ENCODE measurements around the gene LIG3.

GRCh38 chr17:35022536-35023063 lies 42.3 kb downstream of the LIG3 start:
- TF ChIP-seq CTCF (IDR thresholded peaks at IDR 0.05) (no peak), POLR2AphosphoS5 (IDR thresholded peaks at IDR 0.05; ENCODE audit: low read depth, low read length) (no peak)
- TF ChIP-seq, protein P1, sequence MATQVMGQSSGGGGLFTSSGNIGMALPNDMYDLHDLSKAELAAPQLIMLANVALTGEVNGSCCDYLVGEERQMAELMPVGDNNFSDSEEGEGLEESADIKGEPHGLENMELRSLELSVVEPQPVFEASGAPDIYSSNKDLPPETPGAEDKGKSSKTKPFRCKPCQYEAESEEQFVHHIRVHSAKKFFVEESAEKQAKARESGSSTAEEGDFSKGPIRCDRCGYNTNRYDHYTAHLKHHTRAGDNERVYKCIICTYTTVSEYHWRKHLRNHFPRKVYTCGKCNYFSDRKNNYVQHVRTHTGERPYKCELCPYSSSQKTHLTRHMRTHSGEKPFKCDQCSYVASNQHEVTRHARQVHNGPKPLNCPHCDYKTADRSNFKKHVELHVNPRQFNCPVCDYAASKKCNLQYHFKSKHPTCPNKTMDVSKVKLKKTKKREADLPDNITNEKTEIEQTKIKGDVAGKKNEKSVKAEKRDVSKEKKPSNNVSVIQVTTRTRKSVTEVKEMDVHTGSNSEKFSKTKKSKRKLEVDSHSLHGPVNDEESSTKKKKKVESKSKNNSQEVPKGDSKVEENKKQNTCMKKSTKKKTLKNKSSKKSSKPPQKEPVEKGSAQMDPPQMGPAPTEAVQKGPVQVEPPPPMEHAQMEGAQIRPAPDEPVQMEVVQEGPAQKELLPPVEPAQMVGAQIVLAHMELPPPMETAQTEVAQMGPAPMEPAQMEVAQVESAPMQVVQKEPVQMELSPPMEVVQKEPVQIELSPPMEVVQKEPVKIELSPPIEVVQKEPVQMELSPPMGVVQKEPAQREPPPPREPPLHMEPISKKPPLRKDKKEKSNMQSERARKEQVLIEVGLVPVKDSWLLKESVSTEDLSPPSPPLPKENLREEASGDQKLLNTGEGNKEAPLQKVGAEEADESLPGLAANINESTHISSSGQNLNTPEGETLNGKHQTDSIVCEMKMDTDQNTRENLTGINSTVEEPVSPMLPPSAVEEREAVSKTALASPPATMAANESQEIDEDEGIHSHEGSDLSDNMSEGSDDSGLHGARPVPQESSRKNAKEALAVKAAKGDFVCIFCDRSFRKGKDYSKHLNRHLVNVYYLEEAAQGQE (IDR thresholded peaks at IDR 0.05; ENCODE audit: insufficient read depth in 1 of 2, low read depth in 2 of 2, low read length in 1 of 2) = no peak

Data from Panc1 (cell line).